ENCODE data around the gene KCNG3.

DNA sequence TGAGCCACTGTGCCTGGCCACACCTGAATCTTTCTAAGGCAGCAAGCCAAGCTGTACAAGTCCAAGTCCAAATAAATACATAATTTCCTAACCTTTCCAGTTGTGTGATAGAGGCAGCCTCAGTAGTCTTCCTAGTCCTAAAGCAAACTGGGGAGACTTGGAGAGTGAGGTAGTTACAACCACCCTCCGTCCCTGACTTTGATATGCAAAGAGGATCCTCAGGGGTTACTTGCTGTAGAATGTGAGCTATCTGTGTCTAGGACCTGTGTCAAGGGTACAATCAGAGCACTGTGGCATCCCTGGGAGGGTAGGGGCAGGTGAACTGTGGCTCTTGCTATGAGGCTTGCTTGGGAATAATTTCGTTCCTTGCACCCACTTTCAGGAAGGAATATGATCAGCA, 28.3 kb upstream of the KCNG3 start:
- TF ChIP-seq EZH2 (IDR thresholded peaks at IDR 0.05; ENCODE audit: insufficient read depth, poor library complexity, severe bottlenecking): no peak
- TF ChIP-seq EZH2phosphoT487 (IDR thresholded peaks at IDR 0.05; ENCODE audit: insufficient read depth, low read depth): no peak

All from GM23248 (cell line).